ACC112 (cell line): ENCODE results near the gene PIAS4.

Experiments used
- H2AFZ ChIP-seq: fragments of 200-600 bp; sonication (generic); one replicate; pipeline ENCODE4 v1.6.0; 2017; ENCODE audit warnings: antibody characterized with exemption, low read length; ENCODE audit not compliant: unreplicated experiment
- H3K27ac ChIP-seq: fragments of 200-600 bp; sonication (generic); 2 replicates; pipeline ENCODE4 v1.5.1; 2014; ENCODE audit warnings: low read depth, mild to moderate bottlenecking, antibody characterized with exemption, low read length, moderate library complexity
- H3K27me3 ChIP-seq: fragments of 200-600 bp; sonication (generic); 2 replicates; pipeline ENCODE4 v1.6.1; 2014; ENCODE audit warnings: mild to moderate bottlenecking, antibody characterized with exemption, low read length, moderate library complexity, mixed read lengths; ENCODE audit not compliant: insufficient read depth
- H3K36me3 ChIP-seq: fragments of 200-600 bp; sonication (generic); 2 replicates; pipeline ENCODE4 v1.6.1; 2016; ENCODE audit warnings: mild to moderate bottlenecking, antibody characterized with exemption, low read length, moderate library complexity, mixed read lengths; ENCODE audit not compliant: insufficient read depth
- H3K4me1 ChIP-seq: fragments of 200-600 bp; sonication (generic); one replicate; pipeline ENCODE4 v1.6.1; 2016; ENCODE audit warnings: low read length, mixed read lengths; ENCODE audit not compliant: insufficient read depth, unreplicated experiment, control insufficient read depth
- H3K4me3 ChIP-seq: fragments of 200-600 bp; sonication (generic); 2 replicates; pipeline ENCODE4 v1.5.1; 2014; ENCODE audit warnings: mild to moderate bottlenecking, low read depth, low read length
- H3K79me2 ChIP-seq: fragments of 200-600 bp; sonication (generic); one replicate; pipeline ENCODE4 v1.6.0; 2016; ENCODE audit warnings: low read length; ENCODE audit not compliant: control insufficient read depth, unreplicated experiment, insufficient read depth

The PIAS4 gene

DNA sequence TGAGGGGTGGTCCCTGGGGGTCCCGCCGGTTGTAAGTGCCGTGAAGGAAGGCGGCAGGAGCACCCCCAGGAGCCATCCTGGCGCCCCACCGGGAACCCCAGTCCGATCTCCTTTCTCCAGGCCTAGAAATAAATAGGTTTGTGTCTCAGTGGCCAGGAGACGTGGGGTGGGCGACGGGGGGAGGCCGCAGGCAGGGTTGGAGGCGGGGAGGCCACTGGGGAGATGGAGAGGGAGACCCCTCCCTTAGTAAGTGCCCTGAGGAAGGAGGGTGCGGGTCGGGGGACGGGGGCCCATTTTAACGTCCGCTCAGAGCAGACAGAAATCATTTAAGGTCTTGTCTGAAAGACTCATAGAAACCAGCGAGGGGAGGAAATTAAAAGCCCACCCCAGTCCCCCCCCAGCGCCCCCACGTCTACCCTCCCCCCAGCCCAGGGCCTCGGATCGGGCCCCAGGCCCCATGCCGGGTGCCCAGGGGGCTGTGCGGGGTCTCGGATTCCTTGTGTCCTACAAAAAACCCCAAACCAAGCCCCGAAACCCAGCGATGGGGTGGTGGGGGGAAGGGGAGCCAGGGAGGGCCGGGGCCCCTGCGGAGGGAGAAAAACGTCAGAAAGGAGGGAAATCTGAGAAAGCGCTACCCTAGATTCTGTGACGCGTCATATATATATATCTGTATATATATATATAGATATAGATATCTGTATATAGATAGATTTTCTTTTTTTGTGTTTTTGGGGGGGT is 39.6 kb downstream of the PIAS4 start:
- no peak overlapping the region for H3K27ac ChIP-seq
- peaks cover 9% of the 10 kb centered on the region for H3K4me1 ChIP-seq
- peaks cover 69% of the 10 kb centered on the region for H3K79me2 ChIP-seq
- no peak overlapping the region for H2AFZ ChIP-seq
- no peak overlapping the region for H3K4me3 ChIP-seq
- peaks cover 4% of the 10 kb centered on the region; the same call in 1 of the 2 replicates for H3K36me3 ChIP-seq
- H3K27me3 ChIP-seq = no peaks in the 10 kb centered on the region

DNA sequence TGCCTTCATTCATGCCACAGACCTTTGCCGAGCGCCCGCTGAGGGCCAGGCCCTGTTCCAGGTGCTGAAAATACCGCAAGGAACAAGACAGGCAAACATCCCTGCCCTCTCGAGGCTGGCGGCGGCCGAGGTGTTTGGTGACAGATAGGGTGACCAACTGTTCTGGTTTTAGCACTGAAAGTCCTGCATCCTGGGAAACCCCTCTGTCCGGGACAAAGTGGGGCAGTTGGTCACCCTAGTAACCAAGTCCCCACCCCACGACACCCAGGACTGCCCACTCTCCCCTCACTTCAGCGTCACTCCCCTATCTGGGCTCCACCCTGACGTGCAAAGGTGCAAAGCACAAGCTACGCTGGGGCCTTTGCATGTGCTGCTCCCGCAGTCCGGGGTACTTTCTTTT is 41.9 kb downstream of the PIAS4 start:
- Histone ChIP-seq H3K4me1 (peaks cover 21% of the 10 kb centered on the region), H3K36me3 (peaks cover 4% of the 10 kb centered on the region; the same call in 1 of the 2 replicates), H3K79me2 (peaks cover 81% of the 10 kb centered on the region), H3K27me3 (no peaks in the 10 kb centered on the region), H2AFZ (no peak overlapping the region), H3K4me3 (no peak overlapping the region), H3K27ac (no peak overlapping the region)

DNA sequence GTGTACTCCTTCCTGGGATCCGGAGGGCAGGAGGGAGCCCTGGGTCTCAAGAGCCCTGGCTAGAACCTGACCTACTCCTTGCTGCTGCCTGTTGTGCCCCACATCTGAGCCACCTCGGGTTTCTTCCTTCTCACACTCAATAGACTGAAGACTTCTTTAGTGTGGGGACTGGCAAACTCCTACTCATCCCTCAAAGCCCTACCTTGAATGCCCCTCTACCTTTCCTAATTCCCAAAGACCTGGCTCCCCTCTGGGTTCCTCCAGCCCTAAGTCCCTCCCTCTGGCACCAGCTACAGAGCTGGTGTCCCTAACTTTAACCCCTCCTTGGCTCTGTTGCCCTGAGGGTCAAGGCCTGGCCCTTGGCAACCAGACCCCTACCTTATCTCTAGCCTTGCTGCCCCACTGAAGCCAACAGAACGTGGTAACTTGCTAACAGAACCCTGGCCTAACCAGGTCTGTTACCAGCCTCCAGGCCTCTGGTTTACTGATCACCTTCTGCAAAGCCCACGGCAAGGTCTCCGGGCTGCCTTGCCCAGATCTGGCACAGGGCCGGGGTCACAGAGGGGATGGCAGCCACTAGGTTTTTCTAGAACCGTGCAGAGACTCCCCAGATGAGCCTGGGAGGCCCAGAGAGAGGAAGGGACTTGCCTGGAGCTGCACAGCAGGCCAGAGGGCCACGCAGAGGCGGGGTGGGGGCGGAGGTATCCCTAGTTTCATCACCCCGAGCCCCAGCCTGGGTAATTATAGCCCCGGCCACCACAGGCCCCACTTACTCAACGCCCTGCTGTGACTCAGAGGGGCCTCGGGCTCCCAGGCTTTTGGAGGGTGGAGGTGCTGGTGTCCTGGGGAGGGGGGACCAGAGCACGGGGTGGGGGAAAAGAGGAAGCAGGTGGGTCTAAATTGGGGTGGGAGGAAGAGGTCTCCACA is 43.9 kb downstream of the PIAS4 start:
- Histone ChIP-seq H3K4me3 (peak overlapping the region; percentile 40; the same call in 1 of the 2 replicates), H2AFZ (no peak overlapping the region), H3K27ac (peak overlapping the region; percentile 88), H3K4me1 (peaks cover 21% of the 10 kb centered on the region), H3K36me3 (peaks cover 7% of the 10 kb centered on the region; the same call in 1 of the 2 replicates), H3K27me3 (no peaks in the 10 kb centered on the region), H3K79me2 (peaks cover 83% of the 10 kb centered on the region)

DNA sequence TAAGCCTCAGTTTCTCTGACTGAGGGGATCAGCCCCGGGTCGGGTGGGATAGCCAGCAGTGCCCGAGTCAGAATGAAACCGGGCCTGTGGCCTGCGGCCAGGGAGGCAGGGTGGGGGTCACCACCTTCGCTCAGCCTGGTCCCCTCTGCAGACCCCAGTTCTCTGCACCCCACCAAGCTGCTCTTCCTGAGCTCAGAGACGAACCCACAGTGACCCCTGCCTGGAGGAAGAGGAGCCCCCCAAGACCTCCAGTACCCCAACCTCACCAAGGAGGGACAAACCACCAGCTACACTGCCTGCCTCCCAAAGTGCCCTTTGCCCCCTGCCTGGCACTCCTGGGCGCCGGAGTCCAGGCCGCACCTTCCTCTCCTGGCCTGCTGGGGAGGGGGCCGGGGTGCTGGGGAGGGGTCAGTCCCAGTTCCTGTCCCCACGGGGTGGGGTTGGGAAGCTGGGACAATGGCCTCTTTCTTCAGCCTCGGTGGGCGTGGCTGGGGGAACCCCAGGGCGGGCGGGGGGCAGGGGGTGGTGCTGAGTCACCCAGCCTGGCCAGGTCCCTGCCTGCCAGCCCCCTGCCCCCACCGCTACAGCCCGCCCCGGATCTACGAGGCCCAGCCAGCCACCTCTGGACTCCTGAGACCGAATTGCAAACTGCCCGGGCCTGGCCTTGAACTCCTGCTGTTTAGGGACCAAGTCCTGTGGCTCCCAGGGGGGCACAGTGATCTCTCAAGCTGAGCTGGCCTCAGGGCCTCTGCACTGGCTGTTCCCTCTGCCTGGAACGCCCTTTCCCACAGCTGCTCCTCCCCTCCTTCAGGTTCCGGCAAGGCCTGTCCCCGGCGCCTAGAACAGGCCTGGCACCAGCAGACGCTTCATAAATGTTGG is 44.8 kb downstream of the PIAS4 start:
- no peaks in the 10 kb centered on the region for H3K27me3 ChIP-seq
- no peak overlapping the region for H2AFZ ChIP-seq
- peaks cover 21% of the 10 kb centered on the region for H3K4me1 ChIP-seq
- H3K4me3 ChIP-seq = peak overlapping the region; percentile 40
- H3K79me2 ChIP-seq = peaks cover 81% of the 10 kb centered on the region
- H3K36me3 ChIP-seq = peaks cover 7% of the 10 kb centered on the region; the same call in 1 of the 2 replicates
- peak overlapping the region; percentile 88 for H3K27ac ChIP-seq

DNA sequence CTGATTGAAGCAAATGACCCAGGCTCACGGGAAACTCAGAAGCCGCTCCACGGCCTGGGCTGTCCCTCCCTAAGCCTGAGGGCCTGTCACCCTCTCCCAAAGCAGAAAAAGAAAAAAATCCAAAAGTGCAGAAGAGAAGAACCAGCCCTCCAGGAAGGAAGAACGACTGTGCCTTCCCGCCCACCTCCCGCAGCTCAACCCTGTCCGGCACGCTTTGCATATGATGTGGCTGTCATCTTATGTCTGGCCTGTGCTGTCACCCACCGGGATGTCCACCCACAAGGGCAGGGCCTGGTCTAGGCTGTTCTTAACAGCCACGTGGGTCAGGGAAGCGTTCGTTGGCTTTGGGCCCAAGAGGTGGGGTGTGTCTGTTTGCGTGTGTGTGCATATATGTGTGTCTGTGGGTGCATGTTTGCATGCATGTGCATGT is 45.5 kb downstream of the PIAS4 start:
- no peak overlapping the region for H2AFZ ChIP-seq
- H3K4me3 ChIP-seq = peak overlapping the region; percentile 3; the same call in 1 of the 2 replicates
- peak overlapping the region; percentile 88; the same call in 1 of the 2 replicates for H3K27ac ChIP-seq
- peaks cover 7% of the 10 kb centered on the region; the same call in 1 of the 2 replicates for H3K36me3 ChIP-seq
- H3K4me1 ChIP-seq = peaks cover 26% of the 10 kb centered on the region
- no peaks in the 10 kb centered on the region for H3K27me3 ChIP-seq
- peaks cover 82% of the 10 kb centered on the region for H3K79me2 ChIP-seq

DNA sequence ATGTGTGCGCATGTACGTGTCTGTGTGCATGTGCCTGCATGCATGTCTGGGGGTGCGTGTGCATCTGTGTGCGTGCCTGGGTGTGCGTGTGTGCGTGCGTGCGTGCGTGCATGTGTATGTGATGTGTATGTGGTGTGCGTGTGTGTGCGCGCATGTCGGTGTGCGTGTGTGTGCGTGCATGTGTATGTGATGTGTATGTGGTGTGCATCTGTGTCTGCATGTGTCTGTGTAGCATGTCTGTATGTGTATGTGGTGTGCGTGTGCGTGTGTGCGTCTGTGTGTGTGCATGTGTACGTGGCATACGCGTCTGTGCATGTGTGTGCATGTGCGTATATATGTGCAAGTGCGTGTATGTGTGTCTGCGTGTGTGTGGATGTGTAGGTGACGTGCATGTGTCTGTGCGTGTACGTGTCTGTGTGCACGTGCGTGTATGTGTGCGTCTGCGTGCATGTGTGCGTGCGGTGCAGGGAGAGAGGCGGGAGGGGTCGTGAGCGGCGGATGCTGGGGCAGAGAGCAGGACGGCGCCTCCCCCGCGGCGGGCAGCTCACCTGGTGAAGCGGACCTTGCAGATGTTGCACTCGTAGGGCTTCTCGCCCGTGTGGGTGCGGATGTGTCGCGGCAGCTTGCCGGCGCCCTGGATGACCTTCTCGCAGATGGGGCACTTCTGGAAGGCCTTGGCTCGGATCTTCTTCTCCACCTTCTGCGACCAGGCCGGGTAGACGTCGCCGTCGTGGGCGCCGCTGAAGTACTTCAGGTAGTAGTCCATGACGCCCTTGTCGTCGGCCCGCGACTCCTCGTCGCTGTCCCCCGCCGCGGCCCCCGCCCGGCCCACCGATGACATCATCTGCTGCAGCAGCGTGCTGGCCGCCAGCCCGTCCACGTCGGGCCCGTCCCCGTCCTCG is 46.1 kb downstream of the PIAS4 start:
- Histone ChIP-seq H3K79me2 (peaks cover 82% of the 10 kb centered on the region), H3K4me3 (0 out of 2 replicates have a peak overlapping the region, but pooled peaks have one; percentile 3), H3K4me1 (peaks cover 33% of the 10 kb centered on the region), H3K27ac (no peak overlapping the region), H3K36me3 (peaks cover 7% of the 10 kb centered on the region; the same call in 1 of the 2 replicates), H3K27me3 (no peaks in the 10 kb centered on the region), H2AFZ (no peak overlapping the region)

DNA sequence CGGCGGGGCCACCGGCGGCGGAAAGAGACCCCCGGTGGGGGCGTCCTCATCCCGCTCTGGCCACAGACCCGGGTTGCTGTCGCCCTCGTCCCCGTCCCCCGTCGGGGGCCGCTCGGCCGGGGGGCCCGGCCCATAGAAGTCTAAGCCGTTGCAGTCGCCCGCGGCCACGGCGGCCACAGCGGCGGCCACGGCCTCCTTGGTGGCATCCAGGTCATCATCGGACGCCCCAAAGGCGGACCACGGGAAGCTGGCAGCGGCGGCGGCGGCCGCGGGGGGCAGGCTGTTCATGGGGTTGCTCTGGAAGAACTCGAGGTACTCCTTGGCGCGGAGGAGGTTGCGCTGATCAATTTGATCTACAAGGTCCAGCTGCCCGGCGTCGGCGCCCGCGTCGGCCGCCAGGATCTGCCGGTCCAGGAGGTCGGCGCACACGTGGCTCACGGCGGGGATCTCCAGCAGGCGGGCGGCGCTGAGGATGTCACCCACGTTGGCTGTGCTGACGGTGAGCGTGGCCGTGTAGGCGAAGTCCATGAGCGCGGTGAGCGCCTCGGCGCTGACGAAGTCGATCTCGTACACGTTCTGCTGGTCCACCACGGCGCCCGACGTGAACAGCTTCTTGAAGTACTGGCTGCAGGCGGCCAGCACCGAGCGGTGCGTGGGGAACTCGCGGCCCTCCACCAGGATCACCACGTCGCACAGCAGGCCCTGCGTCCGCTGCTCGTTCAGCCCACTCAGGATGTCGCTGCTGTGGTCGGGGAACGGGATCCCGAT is 47.1 kb downstream of the PIAS4 start:
- Histone ChIP-seq H3K27ac (no peak overlapping the region), H3K36me3 (peaks cover 7% of the 10 kb centered on the region; the same call in 1 of the 2 replicates), H3K27me3 (no peaks in the 10 kb centered on the region), H3K4me1 (peaks cover 42% of the 10 kb centered on the region), H2AFZ (no peak overlapping the region), H3K79me2 (peaks cover 84% of the 10 kb centered on the region), H3K4me3 (no peak overlapping the region)

DNA sequence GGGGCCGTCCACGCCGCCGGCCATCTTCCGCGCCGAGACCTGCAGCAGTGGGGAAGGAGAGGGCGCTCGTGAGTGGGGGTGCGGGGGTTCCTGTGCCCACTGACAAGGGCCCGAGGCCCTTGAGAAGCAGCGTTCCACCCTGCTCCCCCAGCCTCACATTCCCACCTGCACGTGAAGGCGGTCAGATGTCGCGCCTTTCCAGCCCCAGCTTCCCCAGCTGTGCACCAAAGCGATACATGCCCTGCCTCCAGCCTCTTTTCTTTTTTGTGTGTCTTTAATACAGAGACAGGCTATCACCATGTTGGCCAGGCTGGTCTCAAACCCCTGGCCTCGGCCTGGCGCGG is 47.6 kb downstream of the PIAS4 start:
- Histone ChIP-seq H3K79me2 (peaks cover 84% of the 10 kb centered on the region), H3K4me1 (peaks cover 45% of the 10 kb centered on the region), H3K4me3 (no peak overlapping the region), H3K27me3 (no peaks in the 10 kb centered on the region), H3K27ac (no peak overlapping the region), H3K36me3 (peaks cover 7% of the 10 kb centered on the region; the same call in 1 of the 2 replicates), H2AFZ (no peak overlapping the region)
